HEK293 (cell line): ENCODE data around the gene RNF40.
A peak's percentile ranks its signal among the peaks of the same experiment; 100 is the strongest.

Experiments
- BCL11A ChIP-seq: fragments of 450-650 bp; formaldehyde crosslinking; IDR thresholded peaks from 2 replicates; pipeline ENCODE4 v1.5.1; 2016; ENCODE audit warnings: low read depth, missing biosample characterization, missing genetic modification characterization
- IKZF3 ChIP-seq: fragments of 450-650 bp; IDR thresholded peaks from 2 replicates; pipeline ENCODE4 v1.5.0; 2018; ENCODE audit warnings: missing biosample characterization, mild to moderate bottlenecking, missing genetic modification characterization, moderate library complexity
- KLF8 ChIP-seq: fragments of 450-650 bp; formaldehyde crosslinking; IDR thresholded peaks from 2 replicates; pipeline ENCODE4 v1.5.1; 2016; ENCODE audit warnings: missing biosample characterization, missing genetic modification characterization
- PRDM4 ChIP-seq: fragments of 450-650 bp; formaldehyde crosslinking; IDR thresholded peaks from 2 replicates; pipeline ENCODE4 v1.5.1; 2017; ENCODE audit warnings: missing biosample characterization, missing genetic modification characterization
- SP2 ChIP-seq: fragments of 450-650 bp; formaldehyde crosslinking; IDR thresholded peaks from 2 replicates; pipeline ENCODE4 v1.5.1; 2016; ENCODE audit warnings: missing biosample characterization, missing genetic modification characterization
- SP3 ChIP-seq: fragments of 450-650 bp; formaldehyde crosslinking; IDR thresholded peaks from 2 replicates; pipeline ENCODE4 v1.5.1; 2016; ENCODE audit warnings: missing biosample characterization, missing genetic modification characterization
- SP7 ChIP-seq: fragments of 450-650 bp; formaldehyde crosslinking; IDR thresholded peaks from 2 replicates; pipeline ENCODE4 v1.5.1; 2016; ENCODE audit warnings: missing biosample characterization, missing genetic modification characterization
- TRIM28 ChIP-seq: IDR thresholded peaks from 2 replicates; pipeline ENCODE4 v1.6.1; 2011; ENCODE audit warnings: low read length, control low read depth, borderline replicate concordance
- YY1 ChIP-seq: fragments of 450-650 bp; formaldehyde crosslinking; IDR thresholded peaks from 2 replicates; pipeline ENCODE4 v1.5.1; 2018; ENCODE audit warnings: missing biosample characterization, missing genetic modification characterization
- ZBTB20 ChIP-seq: fragments of 450-650 bp; formaldehyde crosslinking; IDR thresholded peaks from 2 replicates; pipeline ENCODE4 v1.5.1; 2016; ENCODE audit warnings: missing biosample characterization, missing genetic modification characterization
- ZBTB21 ChIP-seq: fragments of 450-650 bp; formaldehyde crosslinking; IDR thresholded peaks from 2 replicates; pipeline ENCODE4 v1.5.1; 2017; ENCODE audit warnings: missing biosample characterization, missing genetic modification characterization
- ZBTB7A ChIP-seq: fragments of 450-650 bp; formaldehyde crosslinking; IDR thresholded peaks from 2 replicates; pipeline ENCODE4 v1.5.1; 2016; ENCODE audit warnings: low read depth, missing biosample characterization, missing genetic modification characterization
- ZBTB8A ChIP-seq: fragments of 450-650 bp; formaldehyde crosslinking; IDR thresholded peaks from 2 replicates; pipeline ENCODE4 v1.5.1; 2016; ENCODE audit warnings: missing biosample characterization, missing genetic modification characterization
- ZEB2 ChIP-seq: fragments of 450-650 bp; formaldehyde crosslinking; IDR thresholded peaks from 2 replicates; pipeline ENCODE4 v1.5.1; 2016; ENCODE audit warnings: missing biosample characterization, missing genetic modification characterization
- ZNF146 ChIP-seq: fragments of 450-650 bp; formaldehyde crosslinking; IDR thresholded peaks from 2 replicates; pipeline ENCODE4 v1.5.1; 2016; ENCODE audit warnings: missing biosample characterization, missing genetic modification characterization
- ZNF280C ChIP-seq: fragments of 450-650 bp; formaldehyde crosslinking; IDR thresholded peaks from 2 replicates; pipeline ENCODE4 v1.5.1; 2016; ENCODE audit warnings: missing biosample characterization, missing genetic modification characterization
- ZNF292 ChIP-seq: fragments of 450-650 bp; formaldehyde crosslinking; IDR thresholded peaks from 2 replicates; pipeline ENCODE4 v1.5.1; 2016; ENCODE audit warnings: low read depth, missing biosample characterization, missing genetic modification characterization, borderline replicate concordance
- ZNF324 ChIP-seq: fragments of 450-650 bp; formaldehyde crosslinking; IDR thresholded peaks from 2 replicates; pipeline ENCODE4 v1.5.1; 2016; ENCODE audit warnings: missing biosample characterization, missing genetic modification characterization
- ZNF391 ChIP-seq: fragments of 450-650 bp; formaldehyde crosslinking; IDR thresholded peaks from 2 replicates; pipeline ENCODE4 v1.5.1; 2016; ENCODE audit warnings: low read depth, missing biosample characterization, missing genetic modification characterization, borderline replicate concordance
- ZNF398 ChIP-seq: fragments of 450-650 bp; formaldehyde crosslinking; IDR thresholded peaks from 2 replicates; pipeline ENCODE4 v1.5.1; 2017; ENCODE audit warnings: missing biosample characterization, missing genetic modification characterization
- ZNF513 ChIP-seq: fragments of 450-650 bp; IDR thresholded peaks from 2 replicates; pipeline ENCODE4 v1.5.1; 2018; ENCODE audit warnings: missing biosample characterization, missing genetic modification characterization
- ZNF580 ChIP-seq: fragments of 450-650 bp; formaldehyde crosslinking; IDR thresholded peaks from 2 replicates; pipeline ENCODE4 v1.5.1; 2016; ENCODE audit warnings: missing biosample characterization, missing genetic modification characterization
- ZNF639 ChIP-seq: fragments of 450-650 bp; formaldehyde crosslinking; IDR thresholded peaks from 2 replicates; pipeline ENCODE4 v1.5.1; 2016; ENCODE audit warnings: missing biosample characterization, missing genetic modification characterization
- ZNF707 ChIP-seq: fragments of 450-650 bp; formaldehyde crosslinking; IDR thresholded peaks from 2 replicates; pipeline ENCODE4 v1.5.1; 2016; ENCODE audit warnings: missing biosample characterization, missing genetic modification characterization
- ZNF785 ChIP-seq: fragments of 450-650 bp; formaldehyde crosslinking; IDR thresholded peaks from 2 replicates; pipeline ENCODE4 v1.5.1; 2016; ENCODE audit warnings: missing biosample characterization, missing genetic modification characterization
- ZSCAN30 ChIP-seq: fragments of 450-650 bp; IDR thresholded peaks from 2 replicates; pipeline ENCODE4 v1.5.1; 2018; ENCODE audit warnings: missing biosample characterization, mild to moderate bottlenecking, missing genetic modification characterization, moderate library complexity
- ZSCAN5A ChIP-seq: fragments of 450-650 bp; formaldehyde crosslinking; IDR thresholded peaks from 2 replicates; pipeline ENCODE4 v1.5.1; 2016; ENCODE audit warnings: missing biosample characterization, missing genetic modification characterization

RNF40 gene

GRCh38 chr16:30761928-30762902 is at the start of gene RNF40, which contains the start of gene CFAP119 (continued):
- TF ChIP-seq TRIM28 (no peak), ZNF280C (tag by site-specific recombination) (no peak), ZNF707 (tag by site-specific recombination) (no peak), ZBTB20 (tag by site-specific recombination) (peak; percentile 26; the same call in 1 of the 2 replicates), SP3 (peak; percentile 57; the same call in 1 of the 2 replicates), YY1 (peak; percentile 98), IKZF3 (tag by site-specific recombination) (peak; percentile 92), ZSCAN30 (tag by site-specific recombination) (0 out of 2 replicates have a peak, but pooled peaks have one; percentile 20), ZSCAN5A (tag by site-specific recombination) (peak; percentile 92), SP2 (tag by site-specific recombination) (peak; percentile 92), ZNF513 (tag by site-specific recombination) (no peak), ZNF580 (tag by site-specific recombination) (peak; percentile 17; the same call in 1 of the 2 replicates), ZBTB7A (tag by site-specific recombination) (peak; percentile 95), ZBTB8A (tag by site-specific recombination) (peak; percentile 42; the same call in 1 of the 2 replicates), ZNF146 (tag by site-specific recombination) (peak; percentile 52; the same call in 1 of the 2 replicates), ZNF292 (tag by site-specific recombination) (no peak), PRDM4 (0 out of 2 replicates have a peak, but pooled peaks have one; percentile 19), ZNF324 (no peak; the same call in 1 of the 2 replicates), ZNF391 (tag by site-specific recombination) (peak; percentile 65; the same call in 1 of the 2 replicates), ZNF785 (tag by site-specific recombination) (no peak), ZEB2 (peak; percentile 35), BCL11A (peak; percentile 81), KLF8 (tag by site-specific recombination) (peak; percentile 29; the same call in 1 of the 2 replicates), ZNF398 (peak; percentile 52), SP7 (peak; percentile 10), ZBTB21 (peak; percentile 90), ZNF639 (tag by site-specific recombination) (peak; percentile 70; the same call in 1 of the 2 replicates)
